HG02852 (cell line): Measurements from ENCODE around the gene DDX11.
"Not testable (repeated sequence)": the region's sequence is repeated elsewhere in the genome, so short reads cannot be mapped to it uniquely, and the experiment has no call there.

ENCODE experiments used
- ATAC-seq: cut with Tn5 transposase; IDR thresholded peaks from one replicate; pipeline ENCODE4 v1.9.1; 2021; ENCODE audit warnings: mild to moderate bottlenecking, moderate library complexity; ENCODE audit not compliant: unreplicated experiment

DDX11 gene

GRCh38 chr12:31066196-31066595 is 7.5 kb upstream of the DDX11 start:
- not testable (repeated sequence) for ATAC-seq

- not testable (repeated sequence) for ATAC-seq
Observed at GRCh38 chr12:31067656-31068055, 6.0 kb upstream of the DDX11 start.

DNA sequence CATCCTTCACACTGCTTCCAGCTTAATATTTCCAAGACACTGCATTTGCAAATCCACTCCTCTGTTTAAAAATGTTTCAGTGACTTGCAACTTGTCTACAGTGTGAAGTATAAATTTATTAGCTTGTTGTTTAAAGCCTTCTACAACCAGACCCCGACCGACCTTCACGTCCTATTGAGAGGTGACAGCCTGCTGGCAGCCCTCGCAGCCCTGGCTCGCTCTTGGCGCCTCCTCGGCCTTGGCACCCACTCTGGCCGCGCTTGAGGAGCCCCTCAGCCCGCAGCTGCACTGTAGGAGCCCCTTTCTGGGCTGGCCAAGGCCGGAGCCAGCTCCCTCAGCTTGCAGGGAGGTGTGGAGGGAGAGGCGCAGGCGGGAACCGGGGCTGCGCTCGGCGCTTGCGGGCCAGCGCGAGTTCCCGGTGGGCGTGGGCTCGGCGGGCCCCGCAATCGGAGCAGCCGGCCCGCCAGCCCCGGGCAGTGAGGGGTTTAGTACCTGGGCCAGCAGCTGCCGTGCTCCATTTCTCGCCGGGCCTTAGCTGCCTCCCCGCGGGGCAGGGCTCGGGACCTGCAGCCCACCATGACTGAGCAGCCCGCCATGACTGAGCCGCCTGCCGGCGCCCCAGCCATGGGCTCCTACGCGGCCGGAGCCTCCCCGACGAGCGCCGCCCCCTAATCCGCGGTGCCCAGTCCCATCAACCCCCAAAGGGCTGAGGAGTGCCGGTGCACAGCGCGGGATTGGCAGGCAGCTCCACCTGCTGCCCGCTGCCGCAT is 2.5 kb upstream of the DDX11 start:
- ATAC-seq: not testable (repeated sequence)

GRCh38 chr12:31072962-31073361 is 698 bp upstream of the DDX11 start:
- ATAC-seq: not testable (repeated sequence)

GRCh38 chr12:31074333-31074874 is 744 bp downstream of the DDX11 start:
- peak; percentile 48 for ATAC-seq

DNA sequence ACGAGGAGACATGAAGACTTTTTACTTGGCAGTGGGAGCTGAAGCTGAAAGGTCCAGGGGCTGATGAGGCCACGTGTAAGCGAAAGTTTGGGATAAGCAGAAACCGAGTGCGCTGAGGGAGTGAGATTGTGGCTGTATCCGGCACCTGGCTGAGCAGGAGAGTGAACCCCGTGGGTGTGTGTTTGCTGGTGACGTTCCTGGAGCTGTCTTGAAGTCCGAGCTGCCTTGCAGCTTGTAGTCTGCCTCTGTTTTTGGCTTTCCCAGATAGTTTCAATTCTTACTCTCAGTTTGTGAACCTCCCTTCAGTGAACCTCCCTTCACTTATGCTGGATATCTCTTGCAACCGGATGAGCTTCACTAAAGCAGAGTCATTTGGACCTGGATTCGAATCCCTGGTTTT is 2.5 kb downstream of the DDX11 start:
- ATAC-seq: not testable (repeated sequence)

GRCh38 chr12:31077095-31077494 is 3.4 kb downstream of the DDX11 start:
- not testable (repeated sequence) for ATAC-seq

- ATAC-seq: not testable (repeated sequence)
Observed at GRCh38 chr12:31077998-31078397, 4.3 kb downstream of the DDX11 start.

DNA sequence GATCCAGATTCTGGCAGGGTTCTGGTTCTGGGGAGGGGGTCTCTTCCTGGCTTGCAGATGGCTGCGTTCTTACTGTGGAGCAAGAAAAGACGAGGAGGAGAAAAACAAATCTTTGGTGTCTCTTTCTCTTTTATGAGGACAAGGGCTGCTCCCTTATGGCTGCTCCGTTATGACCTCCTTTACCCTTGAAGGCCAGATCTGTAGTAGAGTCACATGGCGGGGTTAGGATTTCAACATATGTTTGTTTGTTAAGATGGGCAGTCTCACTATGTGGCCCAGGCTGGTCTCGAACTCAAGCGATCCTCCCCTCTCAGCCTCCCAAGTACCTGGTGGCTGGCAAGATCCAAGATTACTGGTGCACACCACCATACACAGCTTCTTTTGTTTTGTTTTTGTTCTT is 5.8 kb downstream of the DDX11 start:
- not testable (repeated sequence) for ATAC-seq

- not testable (repeated sequence) for ATAC-seq
Observed at GRCh38 chr12:31080221-31080620, 6.6 kb downstream of the DDX11 start.

DNA sequence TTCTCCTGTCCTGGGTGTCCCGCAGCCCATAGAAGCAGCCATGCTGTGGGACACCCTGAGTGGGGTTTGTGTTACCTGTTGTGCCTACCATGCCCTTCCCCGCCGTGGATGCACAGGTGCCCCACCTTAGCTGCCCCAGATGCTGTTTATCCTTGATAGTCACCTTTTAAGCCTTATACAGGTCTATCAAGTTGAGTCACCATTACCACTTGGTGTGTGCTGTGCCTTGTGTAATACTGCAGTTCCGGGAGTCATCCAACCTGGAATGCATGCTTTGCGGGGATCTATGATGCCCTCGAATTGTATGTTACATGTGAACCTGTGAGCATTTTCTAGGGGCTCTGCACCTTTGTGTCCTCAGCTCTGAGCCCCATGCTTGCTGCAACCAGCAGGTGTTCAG is 7.6 kb downstream of the DDX11 start:
- not testable (repeated sequence) for ATAC-seq

GRCh38 chr12:31084241-31084640 is 10.6 kb downstream of the DDX11 start:
- ATAC-seq: not testable (repeated sequence)

GRCh38 chr12:31086032-31086431 is 12.4 kb downstream of the DDX11 start:
- not testable (repeated sequence) for ATAC-seq

- not testable (repeated sequence) for ATAC-seq
Observed at GRCh38 chr12:31087486-31087885, 13.8 kb downstream of the DDX11 start.

- ATAC-seq: not testable (repeated sequence)
Observed at GRCh38 chr12:31087956-31088355, 14.3 kb downstream of the DDX11 start.

- ATAC-seq: no peak
Observed at GRCh38 chr12:31089072-31089471, 15.4 kb downstream of the DDX11 start.

GRCh38 chr12:31091629-31092028 is 18.0 kb downstream of the DDX11 start:
- ATAC-seq: not testable (repeated sequence)

DNA sequence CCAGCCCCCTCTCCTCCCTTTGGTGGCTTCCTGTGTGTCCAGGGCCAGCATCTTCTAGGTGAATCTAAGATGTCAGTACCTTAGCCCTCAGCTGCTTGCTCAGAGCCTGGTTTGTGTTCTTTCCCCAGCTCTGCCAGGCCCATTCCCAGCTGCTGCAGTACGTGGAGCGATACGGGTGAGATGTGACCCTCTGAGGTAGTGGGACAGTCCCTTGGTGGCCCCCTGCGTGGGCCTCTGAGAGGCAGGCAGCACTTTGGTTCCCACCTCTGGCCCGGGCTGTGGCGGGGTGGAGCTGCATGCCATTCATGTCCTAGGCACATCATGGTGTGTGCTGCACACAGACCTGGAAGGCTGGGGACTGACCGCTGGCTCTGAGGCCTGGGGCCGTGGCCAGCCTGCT is 19.1 kb downstream of the DDX11 start:
- not testable (repeated sequence) for ATAC-seq

DNA sequence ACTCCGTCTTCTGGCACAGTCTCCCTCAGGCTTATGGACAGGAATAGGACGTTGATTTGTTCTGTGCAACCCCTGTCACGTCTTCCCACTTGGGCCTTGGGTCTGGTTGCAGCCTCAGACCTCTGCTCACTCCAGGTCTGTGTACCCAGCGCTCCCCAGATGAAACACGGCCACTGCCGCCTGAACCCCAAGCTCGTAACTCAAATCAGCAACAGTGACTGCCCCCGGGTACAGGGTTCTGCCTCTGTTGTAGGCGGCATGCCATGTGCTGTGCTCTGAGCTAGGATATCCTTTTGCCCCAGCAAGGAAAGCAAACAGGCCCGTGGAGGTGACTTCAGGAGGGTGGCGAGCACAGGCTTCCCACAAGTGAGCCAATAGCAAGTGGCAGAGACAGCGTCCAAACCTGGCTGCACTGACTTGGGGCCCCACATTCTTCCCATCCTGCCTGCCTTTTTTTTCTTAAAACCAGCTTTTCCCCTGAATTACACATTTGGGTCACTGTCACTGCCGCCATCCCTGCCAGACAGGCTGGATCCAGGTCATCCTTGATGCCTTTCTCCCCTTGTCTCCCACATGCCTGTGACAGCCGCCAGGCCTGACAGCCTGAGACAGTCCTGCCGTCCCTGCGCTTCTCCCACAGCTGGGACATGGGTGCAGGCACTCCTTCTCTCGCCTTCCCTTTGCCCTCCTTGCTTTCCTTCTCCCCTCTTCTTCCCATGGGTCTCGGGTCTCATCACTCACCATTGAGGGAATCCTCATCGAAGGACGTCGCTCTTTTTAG is 21.6 kb downstream of the DDX11 start:
- ATAC-seq: not testable (repeated sequence)

- ATAC-seq: not testable (repeated sequence)
Observed at GRCh38 chr12:31096251-31097065, 22.8 kb downstream of the DDX11 start.

- not testable (repeated sequence) for ATAC-seq
Observed at GRCh38 chr12:31097819-31098218, 24.2 kb downstream of the DDX11 start.
